ENCODE measurements around the gene MEX3A.
A peak's percentile ranks its signal among the peaks of the same experiment; 100 is the strongest.

MEX3A gene

DNA sequence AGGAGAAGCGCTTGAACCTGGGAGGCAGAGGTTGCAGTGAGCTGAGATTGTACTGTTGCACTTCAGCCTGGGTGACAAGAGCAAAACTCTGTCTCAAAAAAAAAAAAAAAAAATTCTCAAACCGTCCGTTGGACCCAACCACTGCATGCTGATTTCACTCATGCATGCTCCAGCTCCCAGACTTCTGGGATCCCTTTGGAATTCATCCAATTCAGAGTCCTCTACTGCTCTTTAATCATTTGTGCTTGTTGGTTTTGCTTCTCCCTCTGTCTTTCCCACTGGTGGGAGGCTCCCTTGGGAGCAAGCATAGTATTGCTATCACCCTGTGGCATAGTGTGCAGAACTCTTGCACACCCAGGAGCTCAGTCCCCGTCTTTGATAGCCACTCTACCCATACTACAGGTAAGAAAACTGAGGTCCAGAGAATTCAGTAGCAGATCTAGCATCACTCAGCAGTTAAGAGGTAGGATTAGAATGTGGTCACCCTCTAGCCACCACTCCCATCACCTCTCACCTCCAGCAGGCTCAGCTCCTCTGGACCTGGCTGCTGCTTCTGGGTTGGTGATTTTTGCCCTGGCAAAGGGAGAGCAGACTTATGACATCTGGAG is 29.2 kb upstream of the MEX3A start:
- Mint-ChIP-seq H3K4me3 (no peak overlapping the region), H3K4me1 (peaks cover 68% of the 10 kb centered on the region), H3K9me3 (no peaks in the 10 kb centered on the region), H3K27me3 (peaks cover 29% of the 10 kb centered on the region), H3K27ac (no peak overlapping the region)
- ATAC-seq (no peak), DNase-seq (no peak)

DNA sequence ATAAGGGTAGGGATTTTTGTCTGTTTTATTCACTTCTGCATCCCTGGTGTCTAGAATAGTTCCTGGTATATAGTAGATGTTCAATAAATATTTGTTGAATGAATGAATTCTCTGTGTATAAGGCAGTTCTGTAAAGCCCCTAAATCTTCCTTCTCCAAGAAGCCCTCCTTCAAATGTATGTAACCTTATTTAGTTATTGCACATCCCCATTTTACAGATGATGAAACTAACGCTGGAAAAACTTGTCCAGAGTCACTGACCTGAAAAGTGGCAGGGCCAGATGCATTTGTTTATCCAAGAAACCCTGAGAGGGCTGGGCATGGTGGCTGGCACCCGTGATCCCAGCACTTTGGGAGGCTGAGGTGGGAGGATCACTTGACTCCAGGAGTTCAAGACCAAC is 28.0 kb upstream of the MEX3A start:
- no peak for DNase-seq
- ATAC-seq = no peak
- Mint-ChIP-seq H3K4me3 (no peak overlapping the region), H3K9me3 (no peaks in the 10 kb centered on the region), H3K27ac (peak overlapping the region in 1 of 2 donors; percentile 19), H3K4me1 (peaks cover 70% of the 10 kb centered on the region), H3K27me3 (peaks cover 27% of the 10 kb centered on the region)

DNA sequence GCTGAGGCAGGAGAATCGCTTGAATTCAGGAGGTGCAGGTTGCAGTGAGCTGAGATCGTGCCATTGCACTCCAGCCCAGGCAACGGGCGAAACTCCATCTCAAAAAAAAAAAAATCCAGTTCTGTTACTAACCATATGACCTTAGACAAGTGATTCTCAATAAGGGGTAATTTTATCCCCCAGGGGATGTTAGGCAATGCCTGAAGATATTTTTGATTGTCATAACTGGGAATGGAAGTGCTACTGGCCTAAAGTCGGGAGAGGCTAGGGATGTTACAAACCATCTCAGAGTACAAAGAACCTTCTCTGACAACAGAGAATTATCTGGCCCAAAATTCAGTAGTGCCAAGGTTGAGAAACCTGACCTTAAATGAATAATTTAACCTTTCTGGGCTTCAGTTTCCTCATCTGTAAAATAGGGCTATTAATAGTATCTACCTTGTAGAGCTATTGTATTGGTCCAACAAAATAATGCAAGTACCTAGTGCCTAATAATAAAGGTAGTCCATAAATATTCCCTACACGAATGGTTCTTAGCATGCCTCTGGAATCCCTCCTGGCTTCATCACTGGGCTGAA is 26.5 kb upstream of the MEX3A start:
- DNase-seq (no peak), ATAC-seq (no peak)
- Mint-ChIP-seq H3K27ac (no peak overlapping the region), H3K4me3 (no peak overlapping the region), H3K9me3 (no peaks in the 10 kb centered on the region), H3K4me1 (peaks cover 71% of the 10 kb centered on the region), H3K27me3 (peaks cover 24% of the 10 kb centered on the region)

DNA sequence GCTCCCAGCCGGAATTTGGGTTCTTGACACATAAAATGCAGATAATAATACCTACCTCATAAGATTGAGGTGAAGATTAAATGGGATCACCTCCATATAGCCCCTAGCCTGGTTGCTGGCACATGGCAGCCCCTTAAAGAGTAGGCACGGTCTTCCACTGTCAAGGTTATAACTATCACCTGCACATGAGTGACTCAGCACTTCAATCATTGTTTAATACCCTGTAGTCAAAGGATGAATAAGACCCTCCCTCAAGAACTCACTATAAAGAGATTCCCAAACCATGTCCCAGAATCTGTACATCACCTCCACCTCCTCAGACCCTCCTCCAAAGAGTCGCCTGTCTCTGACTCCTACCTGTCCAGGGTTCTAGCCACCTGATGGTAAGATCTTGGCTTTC is 25.8 kb upstream of the MEX3A start:
- peaks cover 30% of the 10 kb centered on the region for H3K27me3 Mint-ChIP-seq
- peaks cover 71% of the 10 kb centered on the region for H3K4me1 Mint-ChIP-seq
- no peak overlapping the region for H3K4me3 Mint-ChIP-seq
- H3K27ac Mint-ChIP-seq = no peak overlapping the region
- DNase-seq = no peak
- ATAC-seq = no peak
- H3K9me3 Mint-ChIP-seq = no peaks in the 10 kb centered on the region

DNA sequence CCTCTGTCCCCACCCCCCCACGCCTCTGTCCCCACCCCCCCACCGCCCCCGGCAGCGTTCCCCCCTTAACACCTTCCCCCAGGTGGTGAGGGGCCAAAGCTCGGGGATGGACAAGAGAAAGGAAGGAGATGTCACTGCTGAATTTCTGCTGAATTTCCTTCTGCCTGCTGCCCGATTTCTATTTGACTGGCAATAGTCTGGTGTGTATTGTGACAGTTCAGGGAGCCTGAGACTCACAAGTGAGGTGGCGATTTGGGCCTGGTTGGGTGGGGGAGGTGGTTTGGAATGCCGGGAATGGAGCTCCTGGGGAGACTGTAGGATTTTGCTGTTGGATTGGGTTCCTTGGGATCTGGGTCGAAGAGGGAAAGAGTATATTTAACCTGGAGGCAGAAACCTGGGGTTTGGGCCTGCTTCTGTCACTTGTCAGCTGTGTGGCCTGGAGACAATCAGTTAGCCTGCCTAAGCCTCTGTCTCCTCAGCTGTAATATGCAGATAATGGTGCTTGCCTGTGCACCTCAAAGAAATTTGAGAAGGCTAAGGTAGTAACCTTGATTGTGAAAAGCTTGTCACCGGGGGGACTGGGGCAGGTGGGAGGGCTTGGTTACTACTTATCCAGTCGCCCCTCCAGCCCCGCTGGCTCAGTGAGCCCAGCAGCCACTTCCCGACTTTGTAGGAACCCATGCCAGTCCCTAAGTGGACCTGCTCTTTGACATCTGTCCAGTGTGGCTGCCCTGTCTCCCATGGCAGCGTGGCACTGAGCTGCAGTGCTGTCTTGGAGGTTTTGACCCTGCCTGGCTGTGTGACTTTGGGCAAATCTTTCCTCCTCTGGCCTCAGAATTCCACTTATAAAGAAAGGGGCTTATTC is 24.6 kb upstream of the MEX3A start:
- ATAC-seq = peak; percentile 11
- DNase-seq = peak in 1 of 2 donors; percentile 45
- Mint-ChIP-seq H3K27ac (peak overlapping the region; percentile 96 to 98), H3K4me3 (peak overlapping the region; percentile 77 to 79), H3K4me1 (peaks cover 75% of the 10 kb centered on the region), H3K27me3 (peaks cover 24% of the 10 kb centered on the region), H3K9me3 (no peaks in the 10 kb centered on the region)

DNA sequence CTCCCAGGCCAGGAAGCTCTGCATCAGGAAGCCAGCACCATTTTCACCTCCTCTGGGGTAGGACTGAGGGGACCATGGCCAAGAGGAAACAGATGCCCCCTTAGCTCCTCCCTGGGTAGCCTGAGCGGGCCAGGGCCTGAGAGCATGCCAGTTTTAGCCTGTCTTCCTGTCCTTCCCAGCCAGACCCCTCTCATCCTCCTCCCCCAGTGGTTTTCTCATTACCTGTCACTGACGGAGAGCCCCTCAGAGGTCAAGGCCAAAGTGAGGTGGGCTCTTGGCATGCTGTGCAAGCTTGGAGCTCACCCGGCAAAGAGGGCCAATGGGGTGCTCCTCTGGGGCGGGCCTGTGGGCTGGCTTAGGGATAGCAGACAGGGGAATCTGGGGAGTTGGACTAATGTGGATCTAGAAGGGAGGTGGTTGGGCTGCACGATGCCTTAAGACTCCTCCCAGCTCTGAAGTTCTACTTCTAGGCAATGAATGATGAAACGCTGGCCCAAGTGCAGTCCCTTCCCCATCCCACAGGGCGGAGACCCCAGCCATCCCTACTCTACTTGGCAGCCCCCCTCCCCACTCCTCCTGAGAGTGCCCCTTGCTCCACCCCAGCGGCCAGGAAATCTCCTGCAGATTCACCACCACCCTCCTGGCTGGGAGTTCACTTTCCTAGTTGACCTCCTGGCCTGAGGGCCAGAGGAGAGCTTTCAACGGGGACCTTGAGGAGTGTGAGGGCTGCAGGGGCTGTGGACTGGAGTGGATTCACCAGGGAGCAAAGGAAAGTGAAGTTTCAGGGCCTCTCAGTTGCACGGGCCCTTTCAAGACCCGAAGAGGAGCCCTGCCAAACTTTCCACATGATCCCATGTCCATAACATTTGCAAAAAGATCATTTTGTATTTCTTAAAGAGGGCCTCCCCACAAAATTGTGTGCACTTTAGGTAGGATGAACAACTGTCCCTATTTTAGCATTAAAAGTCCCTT is 22.9 kb upstream of the MEX3A start:
- DNase-seq = no peak
- Mint-ChIP-seq H3K4me3 (peak overlapping the region; percentile 77 to 79), H3K27ac (peak overlapping the region; percentile 96 to 98), H3K4me1 (peaks cover 91% of the 10 kb centered on the region), H3K27me3 (peaks cover 31% of the 10 kb centered on the region), H3K9me3 (no peaks in the 10 kb centered on the region)
- ATAC-seq = no peak

DNA sequence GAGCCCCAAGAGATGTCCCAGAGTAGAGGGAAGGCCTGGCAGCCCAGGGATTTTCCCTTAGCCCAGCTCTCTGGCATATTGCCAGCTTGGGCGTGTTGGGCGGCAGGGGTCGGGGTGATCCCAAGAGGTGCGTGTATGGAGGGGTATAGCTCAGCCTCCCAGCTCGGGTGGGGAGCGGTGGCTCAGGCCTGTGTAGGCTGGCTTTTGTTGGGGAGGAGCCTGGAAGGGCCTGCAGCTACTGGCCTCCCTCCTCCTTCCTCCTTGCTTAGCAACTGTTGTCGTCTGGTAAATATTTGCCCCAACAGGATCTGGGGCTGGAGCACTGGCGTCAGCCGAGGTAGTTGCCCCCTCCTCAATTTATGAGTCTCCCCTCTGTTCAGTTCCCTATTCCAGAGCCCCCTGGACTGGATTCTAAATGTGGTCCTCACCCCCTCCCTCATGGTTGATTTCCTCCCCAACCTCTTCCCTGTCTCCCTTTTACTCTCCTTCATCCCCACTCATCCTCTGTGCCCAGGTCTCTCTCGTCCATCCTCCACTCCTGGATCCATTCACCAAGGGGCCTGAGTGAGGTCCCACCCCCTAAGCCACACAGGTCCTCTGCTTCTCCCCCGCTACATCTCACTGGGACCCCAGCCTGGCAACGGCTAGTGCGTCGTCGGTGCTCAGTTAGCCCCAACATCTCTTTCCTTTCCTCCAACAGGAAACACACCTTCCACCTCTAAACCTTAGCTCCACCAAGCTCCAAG is 22.0 kb upstream of the MEX3A start:
- peak overlapping the region; percentile 27 to 48 for H3K4me3 Mint-ChIP-seq
- H3K9me3 Mint-ChIP-seq = no peaks in the 10 kb centered on the region
- peak overlapping the region; percentile 92 to 94 for H3K27ac Mint-ChIP-seq
- peaks cover 34% of the 10 kb centered on the region for H3K27me3 Mint-ChIP-seq
- ATAC-seq (no peak), DNase-seq (peak in 1 of 2 donors; percentile 47)
- peaks cover 92% of the 10 kb centered on the region for H3K4me1 Mint-ChIP-seq

DNA sequence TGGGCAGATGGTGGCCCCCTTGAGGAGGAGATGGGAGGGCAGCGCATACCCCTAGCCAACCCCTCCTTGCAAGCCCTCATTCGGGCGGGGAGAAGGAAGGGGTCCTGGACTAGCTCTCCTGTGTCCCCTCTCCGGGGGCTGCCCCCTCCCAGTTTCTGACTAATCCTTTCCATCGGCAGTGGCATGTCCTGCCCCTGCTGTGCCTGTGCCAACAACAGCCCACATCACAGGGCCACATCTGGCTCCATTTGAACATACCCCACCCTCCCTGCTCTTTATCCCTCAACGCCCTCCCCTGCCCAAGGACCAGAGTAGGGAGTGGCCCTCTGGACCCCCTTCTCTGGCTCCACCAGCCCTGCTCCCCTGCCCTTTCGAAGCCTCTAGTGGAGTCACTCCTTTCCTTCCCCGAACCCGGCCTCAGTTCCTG is 21.3 kb upstream of the MEX3A start:
- DNase-seq (peak in 1 of 2 donors; percentile 61), ATAC-seq (peak; percentile 32)
- H3K27me3 Mint-ChIP-seq = peaks cover 34% of the 10 kb centered on the region
- peak overlapping the region; percentile 92 to 94 for H3K27ac Mint-ChIP-seq
- no peaks in the 10 kb centered on the region for H3K9me3 Mint-ChIP-seq
- H3K4me1 Mint-ChIP-seq = peaks cover 92% of the 10 kb centered on the region
- H3K4me3 Mint-ChIP-seq = peak overlapping the region; percentile 27 to 48

DNA sequence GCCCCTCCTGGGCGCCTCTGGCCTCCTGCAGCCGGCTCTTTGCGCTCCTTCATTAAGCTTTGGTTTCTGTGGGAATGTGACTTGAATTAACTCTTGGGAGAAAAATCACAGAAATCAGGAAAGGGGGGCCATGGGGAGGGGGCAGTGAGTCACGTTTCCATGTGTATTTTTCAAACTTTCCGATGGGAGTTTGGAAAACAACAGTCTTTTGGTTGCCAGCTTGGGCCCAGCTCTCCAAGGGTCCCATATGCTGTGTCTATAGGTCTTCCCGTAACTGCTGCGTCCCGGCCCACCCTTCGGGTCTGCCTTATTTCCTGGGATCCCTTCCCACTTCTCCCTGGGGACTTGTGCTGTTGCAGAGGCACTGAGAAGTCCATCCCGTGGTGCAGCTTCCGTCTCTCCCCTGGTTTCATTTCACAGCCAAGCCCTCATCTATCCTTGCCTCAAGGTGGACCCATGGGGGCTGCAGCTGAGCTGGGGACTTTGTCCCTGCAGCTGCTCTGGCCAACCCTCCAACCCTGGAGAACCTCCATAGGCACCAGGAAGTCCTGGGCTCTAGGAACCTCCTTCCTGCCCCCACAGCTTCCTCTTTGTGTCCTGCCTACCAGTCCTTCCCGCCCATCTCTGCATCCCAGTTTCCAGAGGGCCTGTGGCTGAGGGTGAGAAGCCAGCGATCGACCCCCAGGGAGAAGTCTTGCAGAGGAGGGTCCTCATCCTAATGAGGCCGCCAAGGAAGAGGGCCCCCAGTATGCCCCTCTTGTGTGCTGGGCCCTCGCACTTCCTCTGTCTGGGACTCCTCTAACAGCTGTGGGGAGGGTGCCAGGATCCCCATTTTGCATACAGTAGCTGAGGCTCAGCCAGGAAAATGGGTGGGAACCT is 20.6 kb upstream of the MEX3A start:
- no peak for DNase-seq
- no peaks in the 10 kb centered on the region for H3K9me3 Mint-ChIP-seq
- H3K27me3 Mint-ChIP-seq = peaks cover 34% of the 10 kb centered on the region
- ATAC-seq = no peak
- peak overlapping the region in 1 of 2 donors; percentile 23 for H3K27ac Mint-ChIP-seq
- peaks cover 92% of the 10 kb centered on the region for H3K4me1 Mint-ChIP-seq
- peak overlapping the region; percentile 27 to 48 for H3K4me3 Mint-ChIP-seq

DNA sequence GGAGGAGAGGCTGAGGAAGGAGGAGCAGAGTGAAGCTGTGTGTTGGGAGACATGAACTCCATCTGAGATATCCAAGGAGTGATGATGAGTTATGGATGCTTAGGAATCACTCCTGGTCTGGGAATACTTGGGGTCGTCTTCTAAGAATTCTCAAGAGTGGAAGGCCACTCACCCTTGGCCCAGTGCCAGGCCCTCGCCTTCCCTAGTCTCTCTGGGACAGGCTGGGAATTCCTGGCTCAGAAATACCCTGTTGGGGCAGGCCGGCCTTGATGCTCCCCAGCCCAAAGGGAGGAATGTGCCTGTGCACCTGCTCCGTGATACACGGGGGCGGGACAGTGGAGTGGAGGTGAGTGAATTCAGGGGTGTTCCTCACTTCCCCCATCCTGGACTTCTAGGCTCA is 19.6 kb upstream of the MEX3A start:
- Mint-ChIP-seq H3K4me1 (peaks cover 92% of the 10 kb centered on the region), H3K9me3 (no peaks in the 10 kb centered on the region), H3K27me3 (peaks cover 34% of the 10 kb centered on the region), H3K27ac (no peak overlapping the region), H3K4me3 (no peak overlapping the region)
- no peak for DNase-seq
- no peak for ATAC-seq

DNA sequence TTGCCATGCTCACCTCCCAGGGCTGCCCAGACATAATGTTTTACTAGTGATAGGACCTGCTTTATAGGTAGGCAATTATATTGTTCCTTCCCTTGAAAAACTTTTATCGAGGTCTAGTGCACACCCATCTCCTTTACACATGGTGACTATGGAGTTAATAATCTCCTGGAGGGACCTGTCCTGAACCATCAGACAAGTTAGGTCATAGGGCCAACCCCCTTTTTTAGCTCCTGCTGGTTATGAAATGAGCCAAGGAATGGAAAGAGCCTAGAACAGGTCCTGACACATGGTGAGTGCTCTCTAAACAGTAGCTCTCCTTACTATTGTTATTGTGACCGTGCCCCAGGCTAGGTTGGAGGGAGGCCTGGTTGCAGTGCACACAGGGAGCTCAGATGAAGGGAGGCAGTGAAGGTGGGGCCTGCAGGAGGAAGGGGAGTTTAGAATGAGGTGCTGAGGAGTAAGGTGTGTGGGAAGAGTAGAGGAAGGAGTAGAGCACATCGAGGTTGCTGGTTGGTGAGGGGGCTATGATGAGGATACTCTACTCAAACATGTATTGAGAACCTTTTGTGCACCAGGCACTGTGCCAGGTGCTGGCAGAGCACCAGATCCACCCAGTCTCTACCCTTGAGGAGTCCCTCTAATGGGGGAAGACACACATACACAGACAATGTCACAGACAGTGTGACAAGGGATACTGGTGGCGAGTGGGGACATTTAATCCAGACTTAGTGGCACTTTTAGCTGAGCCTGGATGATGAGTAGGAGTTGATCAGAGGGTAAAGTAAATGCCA is 18.1 kb upstream of the MEX3A start:
- no peak for DNase-seq
- peaks cover 92% of the 10 kb centered on the region for H3K4me1 Mint-ChIP-seq
- peaks cover 34% of the 10 kb centered on the region for H3K27me3 Mint-ChIP-seq
- H3K4me3 Mint-ChIP-seq = no peak overlapping the region
- H3K27ac Mint-ChIP-seq = peak overlapping the region; percentile 1 to 19
- no peak for ATAC-seq
- no peaks in the 10 kb centered on the region for H3K9me3 Mint-ChIP-seq

DNA sequence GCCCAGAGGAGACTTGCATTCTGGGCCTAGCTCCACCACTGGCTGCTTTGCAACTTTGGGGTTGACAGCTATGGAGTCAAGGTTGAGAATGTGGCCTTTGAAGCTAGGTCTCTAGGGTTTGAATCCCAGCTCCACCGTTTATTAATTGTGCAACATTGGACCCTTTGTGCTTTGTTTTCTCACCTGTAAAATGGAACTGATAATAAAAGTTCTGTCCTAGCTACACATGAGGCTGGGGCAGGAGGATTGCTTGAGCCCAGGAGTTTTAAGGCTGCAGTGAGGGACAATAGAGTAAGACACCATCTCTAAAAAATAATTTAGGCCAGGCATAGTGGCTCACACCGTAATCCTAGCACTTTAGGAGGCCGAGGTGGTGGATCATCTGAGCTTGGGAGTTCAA is 17.0 kb upstream of the MEX3A start:
- DNase-seq (no peak), ATAC-seq (no peak)
- H3K27me3 Mint-ChIP-seq = peaks cover 37% of the 10 kb centered on the region
- H3K4me1 Mint-ChIP-seq = peaks cover 83% of the 10 kb centered on the region
- no peaks in the 10 kb centered on the region for H3K9me3 Mint-ChIP-seq
- H3K4me3 Mint-ChIP-seq = no peak overlapping the region
- H3K27ac Mint-ChIP-seq = no peak overlapping the region

DNA sequence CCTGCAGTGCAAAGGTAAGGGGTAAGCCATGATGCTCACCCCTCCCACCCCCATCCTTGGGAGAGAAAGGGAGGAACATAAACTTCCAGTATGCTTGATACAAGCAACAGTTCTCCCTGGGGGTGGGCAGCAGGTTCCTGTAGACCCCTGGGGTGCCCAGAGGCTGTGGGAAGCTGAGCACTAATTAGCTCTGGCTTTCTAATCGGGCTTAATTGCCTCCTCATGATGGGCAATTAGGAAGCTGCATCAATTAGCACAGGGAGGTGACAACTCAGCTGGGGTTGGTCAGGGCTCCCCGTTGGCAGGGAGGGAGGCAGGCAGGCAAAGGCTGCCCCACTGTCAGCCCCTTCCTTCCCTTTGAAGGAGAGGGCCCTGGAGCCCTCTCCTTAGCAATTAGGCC is 16.5 kb upstream of the MEX3A start:
- ATAC-seq (no peak), DNase-seq (no peak)
- no peaks in the 10 kb centered on the region for H3K9me3 Mint-ChIP-seq
- peaks cover 39% of the 10 kb centered on the region for H3K27me3 Mint-ChIP-seq
- H3K4me3 Mint-ChIP-seq = no peak overlapping the region
- peaks cover 80% of the 10 kb centered on the region for H3K4me1 Mint-ChIP-seq
- H3K27ac Mint-ChIP-seq = peak overlapping the region in 1 of 2 donors; percentile 6

Data from stimulated activated naive CD8-positive, alpha-beta T cell treated with anti-CD3 and anti-CD28 coated beads, Interleukin-15, amount 100 ng/mL, for 72 hours (primary cell).